Activated T-cell treated with anti-CD3 and anti-CD28 coated beads, Interleukin-2, amount 50 U/mL, for 72 hours (primary cell): Measurements from ENCODE around the gene RIMS1. TPM values are rescaled to one million over a fixed set of nuclear protein-coding genes. Genes with fewer than 3 reads are reported as not detected.

ENCODE experiments used
- ATAC-seq, 2 donors: fragments of 150-1000 bp; cut with Tn5 transposase; replicated peaks in 1 of 2; 2 replicates each; pipeline ENCODE4 v1.10.0; 2021; ENCODE audit warnings: moderate library complexity in 2 of 2, mild to moderate bottlenecking in 1 of 2
- DNase-seq, 2 donors: peaks; one replicate each; pipeline ENCODE4 v3.0.0; 2021 to 2022; ENCODE audit warnings: mixed read lengths in 1 of 2
- H3K27ac Mint-ChIP-seq: one replicate; pipeline ENCODE4 v1.8.0; 2022; ENCODE audit warnings: mild to moderate bottlenecking, moderate library complexity, mixed read lengths
- H3K27me3 Mint-ChIP-seq: one replicate; pipeline ENCODE4 v1.8.0; 2022; ENCODE audit warnings: low read depth, mixed read lengths
- H3K36me3 Mint-ChIP-seq, 2 donors: one replicate each; pipeline ENCODE4 v1.8.0; 2022; ENCODE audit warnings: mixed read lengths in 2 of 2, mild to moderate bottlenecking in 1 of 2; ENCODE audit not compliant: insufficient read depth in 2 of 2
- H3K4me1 Mint-ChIP-seq: one replicate; pipeline ENCODE4 v1.8.0; 2022; ENCODE audit warnings: low read depth, mixed read lengths
- H3K4me3 Mint-ChIP-seq, 2 donors: one replicate each; pipeline ENCODE4 v1.8.0; 2022; ENCODE audit warnings: mild to moderate bottlenecking in 2 of 2, mixed read lengths in 2 of 2, moderate library complexity in 2 of 2
- H3K9me3 Mint-ChIP-seq, 2 donors: one replicate each; pipeline ENCODE4 v1.8.0; 2022; ENCODE audit warnings: mixed read lengths in 2 of 2
- total RNA-seq, 2 donors: library from RNA; stranded (reverse); gene quantifications; one replicate each; pipeline ENCODE4 v1.2.3, GENCODE V29; 2022

RIMS1 gene
- total RNA-seq, 2 donors from 2014 or later = not detected

DNA sequence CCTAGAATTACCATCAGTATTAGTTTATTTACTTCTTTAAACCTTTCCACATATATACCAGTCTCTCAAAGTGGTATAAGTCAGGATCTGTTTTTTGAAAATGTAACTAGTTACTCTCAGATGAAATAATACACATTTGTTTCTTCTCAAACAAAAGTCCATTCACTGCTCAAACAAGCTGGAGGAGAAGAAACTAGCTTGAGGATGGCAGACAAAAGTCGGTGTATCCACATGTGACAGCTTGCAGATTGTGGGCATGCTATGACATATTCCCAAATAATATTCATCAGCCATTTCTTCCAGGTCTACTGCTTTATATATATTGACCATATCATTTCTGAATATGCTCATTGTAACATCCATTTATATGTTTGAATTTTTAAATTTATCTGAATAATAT is 538.1 kb downstream of the RIMS1 start:
- Mint-ChIP-seq H3K27me3 (peaks cover 6% of the 10 kb centered on the region), H3K9me3 (no peaks in the 10 kb centered on the region), H3K4me1 (no peaks in the 10 kb centered on the region), H3K4me3 (no peak overlapping the region), H3K36me3 (no peaks in the 10 kb centered on the region), H3K27ac (no peak overlapping the region)
- ATAC-seq (no peak), DNase-seq (no peak)

DNA sequence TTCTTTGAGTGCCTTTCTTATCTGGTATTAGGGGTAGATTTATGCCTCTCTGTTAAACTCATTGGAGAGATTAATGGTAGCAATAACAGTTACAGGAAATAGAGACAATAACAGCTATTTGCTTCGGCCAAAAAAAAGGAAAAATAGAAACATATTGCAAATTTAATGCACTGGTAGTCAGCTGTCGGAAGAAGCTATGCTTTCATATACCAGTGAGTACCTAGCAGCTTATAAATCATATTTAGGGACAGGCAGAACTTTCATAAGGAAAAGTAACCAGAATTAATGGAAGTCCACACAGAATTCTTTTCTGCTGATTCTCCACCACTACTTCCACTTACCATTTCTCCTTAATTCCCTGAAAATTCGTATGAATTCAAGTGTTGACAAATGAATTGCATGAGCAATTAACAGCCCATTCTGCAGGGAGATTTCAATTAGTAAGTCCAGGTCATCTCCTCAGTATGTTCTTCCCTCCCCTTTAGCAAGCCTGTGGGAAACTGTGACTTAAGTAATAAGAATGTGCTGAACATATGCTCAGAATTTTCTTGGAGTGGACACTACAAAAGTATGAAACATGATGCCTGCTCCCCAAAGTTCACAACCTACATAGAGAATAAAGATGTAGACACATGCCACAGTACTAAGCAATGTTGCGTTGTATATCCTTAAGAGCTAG is 538.8 kb downstream of the RIMS1 start:
- no peak overlapping the region for H3K4me3 Mint-ChIP-seq
- H3K4me1 Mint-ChIP-seq = no peaks in the 10 kb centered on the region
- H3K27me3 Mint-ChIP-seq = peaks cover 6% of the 10 kb centered on the region
- no peaks in the 10 kb centered on the region for H3K9me3 Mint-ChIP-seq
- DNase-seq (no peak), ATAC-seq (no peak)
- H3K36me3 Mint-ChIP-seq = no peaks in the 10 kb centered on the region
- no peak overlapping the region for H3K27ac Mint-ChIP-seq

DNA sequence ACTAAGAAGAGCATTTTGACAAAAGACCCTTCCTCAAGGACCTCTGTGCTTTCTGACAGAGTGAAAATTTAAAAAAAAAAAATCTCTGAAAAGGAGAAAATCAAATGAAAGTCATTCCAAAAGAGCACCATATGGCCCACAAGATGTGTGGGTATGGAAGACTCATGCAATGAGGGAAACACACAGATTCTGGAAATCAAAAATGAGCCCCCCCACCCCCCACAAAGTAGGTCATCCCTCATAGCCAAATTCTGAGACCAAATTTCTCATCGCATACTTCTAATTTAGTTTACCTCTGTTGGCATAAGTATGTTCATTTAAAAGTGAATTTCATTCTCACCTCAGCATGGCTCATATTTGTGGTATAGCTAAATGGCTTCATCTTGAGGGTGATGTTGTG is 554.3 kb downstream of the RIMS1 start:
- no peaks in the 10 kb centered on the region for H3K9me3 Mint-ChIP-seq
- H3K36me3 Mint-ChIP-seq = no peaks in the 10 kb centered on the region
- peaks cover 42% of the 10 kb centered on the region for H3K27me3 Mint-ChIP-seq
- ATAC-seq (no peak), DNase-seq (no peak)
- H3K4me3 Mint-ChIP-seq = no peak overlapping the region
- no peak overlapping the region for H3K27ac Mint-ChIP-seq
- H3K4me1 Mint-ChIP-seq = no peaks in the 10 kb centered on the region

DNA sequence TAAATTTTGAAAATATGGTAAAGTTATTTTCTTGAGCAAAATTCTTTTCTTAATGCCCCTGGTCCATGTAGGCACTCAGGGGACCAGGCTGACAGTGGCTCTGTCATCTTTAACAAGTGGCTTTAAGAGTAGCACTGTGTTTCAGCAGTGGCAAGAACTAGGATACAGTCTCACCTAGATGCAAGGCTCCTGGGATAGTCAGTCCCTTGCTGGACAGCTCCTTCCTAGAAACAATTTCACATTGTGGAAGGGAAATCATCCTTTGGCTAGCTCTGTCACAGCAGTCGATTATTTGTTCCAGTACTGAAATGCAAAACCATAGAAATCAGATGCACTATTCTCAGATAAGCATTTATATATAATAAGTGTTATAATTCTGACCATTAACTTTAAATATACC is 560.1 kb downstream of the RIMS1 start:
- Mint-ChIP-seq H3K4me3 (no peak overlapping the region), H3K27ac (no peak overlapping the region), H3K36me3 (no peaks in the 10 kb centered on the region), H3K9me3 (no peaks in the 10 kb centered on the region), H3K4me1 (no peaks in the 10 kb centered on the region), H3K27me3 (peaks cover 17% of the 10 kb centered on the region)
- DNase-seq = no peak
- ATAC-seq = no peak
